Right lobe of liver (tissue), 6 donors: Measurements from ENCODE around the gene KDM4C. TPM values are rescaled to one million over a fixed set of nuclear protein-coding genes. Genes with fewer than 3 reads are reported as not detected.

Experiments used
- ATAC-seq, 4 donors: fragments of 200-7000 bp; cut with Tn5 transposase; one replicate each; pipeline ENCODE4 v1.9.1; 2020; ENCODE audit warnings: mild to moderate bottlenecking in 4 of 4, moderate library complexity in 4 of 4
- DNase-seq, 3 donors: peaks; one replicate each; pipeline ENCODE4 v3.0.0-alpha.2; 2020
- H3K27ac ChIP-seq, 3 donors: fragments of 200-600 bp; one replicate each; pipeline ENCODE4 v1.8.0; 2022
- H3K27me3 ChIP-seq, 2 donors: fragments of 200-600 bp; one replicate each; pipeline ENCODE4 v1.8.0; 2022
- H3K36me3 ChIP-seq, 4 donors: fragments of 200-600 bp; sonication (generic) in 1 of 4; one replicate each; pipeline versions ENCODE4 v1.5.1 to v1.8.0; 2017 to 2022; ENCODE audit warnings: control low read depth in 1 of 4
- H3K4me1 ChIP-seq, 4 donors: fragments of 200-600 bp; sonication (generic) in 1 of 4; one replicate each; pipeline versions ENCODE4 v1.5.1 to v1.8.0; 2017 to 2022; ENCODE audit warnings: control low read depth in 1 of 4
- H3K4me3 ChIP-seq, 3 donors: fragments of 200-600 bp; one replicate each; pipeline ENCODE4 v1.8.0; 2022
- H3K9me3 ChIP-seq, 4 donors: fragments of 200-600 bp; sonication (generic) in 1 of 4; one replicate each; pipeline versions ENCODE4 v1.5.1 to v1.8.0; 2017 to 2022; ENCODE audit warnings: control low read depth in 1 of 4
- CTCF ChIP-seq, 4 donors: fragments of 200-600 bp in 3 of 4; fragments of 450-650 bp in 1 of 4; IDR thresholded peaks; one replicate each; pipeline versions ENCODE4 v1.5.1 to v1.8.0; 2016 to 2022; ENCODE audit warnings: antibody characterized with exemption in 4 of 4, mild to moderate bottlenecking in 2 of 4
- POLR2A ChIP-seq: fragments of 450-650 bp; IDR thresholded peaks from one replicate; pipeline ENCODE4 v1.6.1; 2017; ENCODE audit warnings: antibody characterized with exemption, mild to moderate bottlenecking
- WGBS: methylation state at CpG from one replicate; pipeline ENCODE4 v1.1.6; 2018; ENCODE audit warnings: low coverage, low lambda C conversion rate; ENCODE audit not compliant: insufficient coverage; ENCODE audit errors: missing lambda C conversion rate; 5-methylcytosine and 5-hydroxymethylcytosine counted together
- intact Hi-C, 2 donors: fragments of 100-400 bp; cut with DNase I; formaldehyde crosslinking; loops; one replicate each; pipeline versions ENCODE4 v1.11.2 to v1.14.1; 2022
- total RNA-seq, 6 experiments: library from RNA; depleted of rRNA in 2 of 6; stranded (reverse); fragments of >200 nt in 2 of 6; fragmentation: NEBNext Ultra II Directional in 3 of 6; extraction: Animal tissue kit (Norgen Biotek cat#: 25700) in 3 of 6; gene quantifications; one replicate each; pipeline versions ENCODE4 v1.1.0 to v1.2.4, GENCODE V29; 2016 to 2023
- donor health status: DM: no; HTN: yes; CAD: no.
- donor health status: DM: no; HTN: no; CAD: no.
- donor health status: DM: no; HTN: no; CAD: no.
- donor health status: DM: no; HTN: yes; CAD: no.
- donor health status: DM: no; HTN: yes; CAD: no.

KDM4C gene
- total RNA-seq, 6 experiments from 2014 or later = 14.1 to 20.9 (median 15.3) TPM

- DNase-seq (no peak), ATAC-seq (no peak)
- no peaks in the 10 kb centered on the region for H3K4me1 ChIP-seq
- no peaks in the 10 kb centered on the region for H3K27me3 ChIP-seq
- TF ChIP-seq POLR2A (no peak), CTCF (IDR thresholded peaks at IDR 0.05) (no peak)
- no peak overlapping the region for H3K27ac ChIP-seq
- 83% methylated on average over 2 of the region's 2 CpGs for WGBS
- no peaks in the 10 kb centered on the region for H3K36me3 ChIP-seq
- H3K4me3 ChIP-seq = no peak overlapping the region
- no peaks in the 10 kb centered on the region for H3K9me3 ChIP-seq
- intact Hi-C loops = no loop called here
Observed at GRCh38 chr9:6922124-6922676, 164.4 kb downstream of the KDM4C start.

GRCh38 chr9:6922680-6923079 is 164.9 kb downstream of the KDM4C start:
- WGBS = 80% methylated on average over 2 of the region's 2 CpGs
- DNase-seq = no peak
- TF ChIP-seq CTCF (IDR thresholded peaks at IDR 0.05) (no peak), POLR2A (no peak)
- no peak overlapping the region for H3K4me3 ChIP-seq
- no peaks in the 10 kb centered on the region for H3K9me3 ChIP-seq
- H3K27ac ChIP-seq = no peak overlapping the region
- no peaks in the 10 kb centered on the region for H3K36me3 ChIP-seq
- intact Hi-C loops = no loop called here
- H3K27me3 ChIP-seq = no peaks in the 10 kb centered on the region
- ATAC-seq = no peak
- H3K4me1 ChIP-seq = no peaks in the 10 kb centered on the region

- Histone ChIP-seq H3K36me3 (no peaks in the 10 kb centered on the region), H3K4me3 (no peak overlapping the region), H3K4me1 (no peaks in the 10 kb centered on the region), H3K27me3 (no peaks in the 10 kb centered on the region), H3K27ac (no peak overlapping the region), H3K9me3 (no peaks in the 10 kb centered on the region)
- no peak for TF ChIP-seq CTCF (IDR thresholded peaks at IDR 0.05)
- TF ChIP-seq POLR2A = no peak
- DNase-seq (no peak), ATAC-seq (no peak)
- intact Hi-C loops = no loop called here
- 72% methylated on average over 5 of the region's 5 CpGs for WGBS
Observed at GRCh38 chr9:6923086-6923485, 165.3 kb downstream of the KDM4C start.

- no peak overlapping the region for H3K27ac ChIP-seq
- no peaks in the 10 kb centered on the region for H3K9me3 ChIP-seq
- H3K27me3 ChIP-seq = no peaks in the 10 kb centered on the region
- intact Hi-C loops = no loop called here
- no peaks in the 10 kb centered on the region for H3K4me1 ChIP-seq
- 52% methylated on average over 3 of the region's 3 CpGs for WGBS
- no peak for DNase-seq
- peak in 2 of 4 donors; percentile 39 to 80 for ATAC-seq
- TF ChIP-seq POLR2A (no peak), CTCF (IDR thresholded peaks at IDR 0.05) (no peak)
- no peak overlapping the region for H3K4me3 ChIP-seq
- no peaks in the 10 kb centered on the region for H3K36me3 ChIP-seq
Observed at GRCh38 chr9:6924149-6924548, 166.4 kb downstream of the KDM4C start.
